GM12892 (cell line): ENCODE results near the gene MDH2.
"Not testable (repeated sequence)": the region's sequence is repeated elsewhere in the genome, so short reads cannot be mapped to it uniquely, and the experiment has no call there.

Source experiments
- POLR2A ChIP-seq: IDR thresholded peaks from 2 replicates; pipeline ENCODE4 v1.6.1; 2011; ENCODE audit warnings: low read depth, low read length, control low read depth
- TAF1 ChIP-seq: IDR thresholded peaks from 2 replicates; pipeline ENCODE4 v1.6.1; 2011; ENCODE audit warnings: low read depth, mild to moderate bottlenecking, control low read depth, low read length, borderline replicate concordance

- not testable (repeated sequence) for TF ChIP-seq TAF1, POLR2A
These were observed 18.2 kb upstream of the MDH2 start for GRCh38 chr7:76029682-76030081.
